Bone marrow (tissue), 2 donors: ENCODE results near the gene ZFYVE28.

Experiments
- DNase-seq, 2 donors: peaks; one replicate each; lab custom pipeline; 2025; lab: John Stamatoyannopoulos, UW

Gene ZFYVE28

DNA sequence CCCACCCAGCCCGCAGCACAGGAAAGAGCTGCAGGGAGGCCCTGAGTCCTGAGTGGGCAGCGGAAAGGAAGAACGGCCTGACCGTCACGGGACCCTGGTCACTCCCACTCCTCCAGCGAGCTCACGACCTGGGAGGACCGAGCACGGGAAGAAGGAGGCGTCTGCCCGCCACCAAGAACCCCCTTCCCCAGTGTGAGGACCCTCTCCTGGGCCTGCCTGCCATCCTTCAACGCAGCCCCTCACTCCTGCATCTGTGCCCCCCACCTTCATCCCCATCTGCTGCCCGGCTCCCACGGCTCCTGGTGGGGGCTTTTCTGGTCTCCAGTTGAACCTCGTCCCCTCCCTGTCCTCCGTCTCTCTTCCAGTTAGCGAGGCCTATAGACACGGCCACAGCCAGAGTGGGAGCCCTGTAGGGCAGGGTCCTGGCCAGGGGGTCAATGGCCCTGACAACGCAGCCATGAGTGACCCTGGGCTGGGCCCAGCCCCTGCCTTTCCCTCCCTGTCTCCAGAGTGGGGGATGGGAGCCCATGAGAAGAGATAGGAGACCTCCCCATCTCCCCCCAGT lies 115.2 kb downstream of the ZFYVE28 start:
- no peak for DNase-seq

GRCh38 chr4:2302387-2303119 lies 115.9 kb downstream of the ZFYVE28 start:
- DNase-seq, result no peak

GRCh38 chr4:2301806-2302205 lies 116.6 kb downstream of the ZFYVE28 start:
- DNase-seq, result no peak

GRCh38 chr4:2301225-2301642 lies 117.2 kb downstream of the ZFYVE28 start:
- DNase-seq, result no peak

- DNase-seq, result no peak
Measured at GRCh38 chr4:2300431-2301224, 117.8 kb downstream of the ZFYVE28 start.

DNA sequence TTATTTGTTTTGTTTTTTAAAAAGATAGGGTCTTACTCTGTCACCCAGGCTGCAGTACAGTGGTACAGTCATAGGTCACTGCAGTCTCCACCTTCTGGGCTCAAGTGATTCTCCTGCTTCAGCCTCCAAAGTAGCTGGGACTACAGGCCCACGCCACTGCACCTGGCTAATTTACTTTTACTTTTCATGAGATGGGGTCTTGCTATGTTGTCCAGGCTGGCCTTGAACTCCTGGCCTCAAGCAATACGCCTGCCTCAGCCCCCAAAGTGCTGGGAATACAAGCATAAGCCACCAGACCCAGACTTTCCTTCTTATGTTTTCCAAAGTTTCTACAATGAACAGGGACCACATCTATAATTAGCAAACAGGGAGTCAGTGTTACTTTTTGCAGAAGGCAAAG lies 118.7 kb downstream of the ZFYVE28 start:
- no peak for DNase-seq

GRCh38 chr4:2298532-2298991 lies 119.9 kb downstream of the ZFYVE28 start:
- DNase-seq, result no peak

DNA sequence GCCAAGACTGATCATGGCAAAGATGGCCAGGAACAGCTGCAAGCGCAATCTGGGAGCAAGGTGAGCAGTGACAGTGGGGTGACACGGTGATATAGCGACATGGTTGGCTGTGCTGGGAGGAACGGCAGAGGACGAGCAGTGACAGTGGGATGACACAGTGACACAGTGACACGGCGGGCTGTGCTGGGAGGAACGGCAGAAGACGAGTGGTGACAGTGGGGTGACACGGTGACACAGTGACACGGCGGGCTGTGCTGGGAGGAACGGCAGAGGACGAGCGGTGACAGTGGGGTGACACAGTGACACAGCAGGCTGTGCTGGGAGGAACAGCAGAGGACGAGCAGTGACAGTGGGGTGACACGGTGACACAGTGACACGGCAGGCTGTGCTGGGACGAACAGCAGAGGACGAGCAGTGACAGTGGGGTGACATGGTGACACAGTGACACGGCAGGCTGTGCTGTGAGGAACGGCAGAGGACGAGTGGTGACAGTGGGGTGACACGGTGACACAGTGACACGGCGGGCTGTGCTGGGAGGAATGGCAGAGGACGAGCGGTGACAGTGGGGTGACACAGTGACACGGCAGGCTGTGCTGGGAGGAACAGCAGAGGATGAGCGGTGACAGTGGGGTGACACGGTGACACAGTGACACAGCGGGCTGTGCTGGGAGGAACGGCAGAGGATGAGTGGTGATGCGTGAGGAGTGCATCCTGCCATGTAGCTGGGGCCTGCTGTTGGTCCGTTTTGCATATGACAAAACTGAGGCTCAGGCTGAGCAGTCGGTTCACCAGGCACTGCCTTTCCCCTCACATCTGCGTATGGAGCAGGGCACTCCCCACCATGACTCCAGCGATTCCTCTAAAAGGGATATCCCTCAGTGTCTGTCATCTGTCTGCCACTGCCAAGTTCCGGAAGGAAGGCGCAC lies 120.6 kb downstream of the ZFYVE28 start:
- DNase-seq, result no peak

- no peak for DNase-seq
Measured at GRCh38 chr4:2296631-2297601, 121.5 kb downstream of the ZFYVE28 start.

DNA sequence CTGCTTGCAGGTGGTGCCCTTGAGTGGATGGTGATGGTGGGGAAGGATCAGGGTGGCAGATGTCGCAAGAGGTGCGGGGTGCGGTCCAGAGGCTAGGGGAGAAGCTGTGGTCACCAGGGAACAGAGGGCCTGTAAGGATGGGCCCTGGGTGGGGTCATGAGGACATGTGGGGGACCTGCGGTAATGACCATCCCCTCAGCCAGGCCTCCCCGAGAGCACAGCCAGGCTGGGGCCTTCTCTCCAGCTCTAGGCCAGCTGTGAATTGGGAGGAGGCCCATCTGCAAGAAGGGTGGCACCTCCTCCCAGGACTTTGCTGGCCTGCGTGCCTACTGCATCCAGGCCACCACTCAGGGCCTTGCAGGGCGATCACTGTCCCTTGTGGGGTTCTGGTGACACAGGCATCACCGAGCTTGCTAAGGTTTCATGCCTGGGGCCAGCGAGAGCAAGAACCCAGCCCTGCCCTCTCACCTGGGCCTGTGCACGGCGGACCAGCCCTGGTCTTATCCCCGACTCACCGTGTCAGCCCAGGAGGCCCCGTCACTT lies 122.5 kb downstream of the ZFYVE28 start:
- DNase-seq, result no peak

GRCh38 chr4:2295500-2295899 lies 122.9 kb downstream of the ZFYVE28 start:
- DNase-seq, result no peak

- no peak for DNase-seq
Measured at GRCh38 chr4:2292646-2293108, 125.8 kb downstream of the ZFYVE28 start.

DNA sequence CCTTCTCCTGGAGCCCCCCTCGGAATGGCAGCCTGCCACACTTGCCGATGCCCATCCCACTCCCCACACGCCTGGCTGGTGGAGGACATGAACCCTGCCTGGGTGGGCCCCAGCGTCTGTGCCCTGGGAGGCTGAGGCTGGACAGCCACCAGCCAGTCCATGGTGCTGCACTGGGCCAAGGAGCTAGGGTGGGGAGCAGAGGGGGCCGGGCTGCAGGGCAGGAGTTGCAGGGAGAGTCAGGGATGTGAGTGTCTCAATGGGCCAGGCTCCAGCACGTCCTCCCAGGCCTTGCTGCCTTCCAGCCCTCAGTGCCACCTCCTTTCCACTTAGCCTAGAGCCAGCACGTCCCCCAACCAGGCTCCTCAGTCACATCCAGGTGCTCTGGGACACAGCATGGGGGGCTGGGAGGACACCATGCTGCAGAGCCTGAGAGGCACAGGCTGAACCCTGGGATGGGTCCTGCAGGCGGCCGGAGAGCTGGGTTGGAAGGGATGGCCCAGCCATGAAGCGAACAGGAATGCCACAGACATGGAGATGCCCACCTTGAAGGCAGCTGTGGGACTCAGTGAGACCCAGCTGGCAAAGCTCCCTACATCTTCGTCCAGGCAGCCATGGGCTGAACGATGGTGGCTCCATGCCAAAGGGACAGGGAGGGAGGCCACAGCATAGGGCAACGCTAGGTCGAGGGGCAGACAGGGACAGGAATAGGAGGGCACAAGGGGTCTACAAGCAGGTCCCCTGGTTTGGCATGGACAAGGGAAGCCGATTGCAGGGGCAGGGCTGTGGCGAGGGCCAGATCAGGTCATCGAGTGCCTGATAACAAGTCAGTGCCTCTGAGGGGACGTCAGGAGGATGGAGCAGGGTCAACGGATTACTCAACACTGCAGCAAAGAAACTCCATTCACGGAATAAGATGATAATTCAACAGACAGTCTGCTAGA lies 126.5 kb downstream of the ZFYVE28 start:
- DNase-seq, result no peak

GRCh38 chr4:2290974-2291704 lies 127.3 kb downstream of the ZFYVE28 start:
- DNase-seq, result peak in 1 of 2 donors; percentile 12

DNA sequence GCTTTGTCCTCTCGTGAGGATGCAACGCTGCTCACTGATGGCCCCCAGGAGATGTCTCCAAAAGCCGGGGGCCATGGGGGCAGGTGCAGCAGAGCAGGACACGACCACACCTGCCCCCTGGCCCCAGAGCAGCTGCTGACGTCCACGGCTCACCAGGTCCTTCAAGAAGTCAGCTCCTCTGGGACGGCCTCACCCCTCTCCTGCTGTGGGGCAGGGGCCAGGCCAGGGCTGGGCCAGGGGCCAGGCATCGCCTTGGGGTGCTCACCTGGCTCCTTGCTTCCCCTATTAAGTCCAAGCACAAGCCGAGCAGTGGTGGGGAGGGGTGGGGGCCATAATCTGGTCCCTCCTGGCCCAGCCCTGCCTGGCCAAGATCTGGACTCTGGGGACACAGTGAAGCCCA lies 128.0 kb downstream of the ZFYVE28 start:
- no peak for DNase-seq

DNA sequence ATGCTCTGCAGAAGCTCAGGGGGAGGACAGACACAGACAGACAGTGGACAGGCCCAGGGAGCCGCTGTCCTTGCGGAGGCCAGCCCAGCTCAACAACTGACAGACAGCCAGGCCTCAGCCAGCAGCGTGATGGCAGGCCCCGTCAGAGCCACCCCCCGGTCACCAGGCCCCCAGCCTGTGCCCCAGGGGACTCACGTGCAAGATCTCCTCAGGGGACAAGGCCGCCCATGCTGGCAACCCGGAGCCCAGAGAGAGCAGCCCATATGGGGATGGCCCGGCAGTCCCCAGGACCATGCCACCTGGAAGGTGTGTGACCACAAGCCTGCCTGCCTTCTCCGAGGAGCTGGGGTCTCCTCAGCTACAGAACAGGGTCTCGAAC lies 128.5 kb downstream of the ZFYVE28 start:
- DNase-seq, result no peak

DNA sequence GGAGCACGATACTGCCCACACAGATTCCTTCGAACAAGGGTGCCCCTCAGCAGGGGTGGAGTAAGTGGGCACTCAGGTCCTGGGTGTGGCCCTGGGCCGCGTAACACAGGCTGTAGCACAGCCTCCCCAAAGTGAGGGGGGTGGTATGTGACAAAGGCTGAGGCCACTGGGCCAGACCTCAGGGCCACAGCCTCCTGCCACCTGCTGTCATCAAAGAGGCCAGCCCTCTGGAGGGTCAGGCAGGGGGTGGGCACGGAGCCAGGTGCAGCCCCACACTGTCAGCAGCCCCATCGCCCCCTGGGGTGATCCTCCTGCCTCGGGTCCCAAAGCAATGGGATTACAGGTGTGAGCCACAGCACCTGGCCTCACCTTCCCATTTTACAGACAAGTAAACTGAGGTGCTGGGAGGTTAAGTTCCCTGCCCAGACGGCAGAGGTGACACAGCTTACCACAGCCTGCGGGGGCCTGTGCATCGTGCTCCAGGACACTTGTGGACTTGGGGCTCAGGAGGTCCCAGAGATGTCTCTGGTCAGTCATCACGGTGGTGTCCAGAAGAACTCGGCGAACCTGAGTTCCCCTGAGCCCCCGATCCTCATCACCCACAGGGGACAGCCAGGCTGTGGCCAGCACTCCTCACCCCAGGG lies 129.0 kb downstream of the ZFYVE28 start:
- no peak for DNase-seq

- no peak for DNase-seq
Measured at GRCh38 chr4:2288051-2288541, 130.3 kb downstream of the ZFYVE28 start.
